Trophoblast cell (in vitro differentiated cells and primary cell): ENCODE measurements around the gene ARIH1.
"Not testable (repeated sequence)": the region's sequence is repeated elsewhere in the genome, so short reads cannot be mapped to it uniquely, and the experiment has no call there.

Experiments used
- DNase-seq, 2 donors: peaks; one replicate each; pipeline ENCODE4 v3.0.0-alpha.2; 2016
- H2AFZ ChIP-seq: 2 replicates; pipeline ENCODE4 v1.6.1; 2013; ENCODE audit warnings: low read length, moderate library complexity, mild to moderate bottlenecking; ENCODE audit not compliant: insufficient read depth, poor library complexity
- H2AK5ac ChIP-seq: 2 replicates; pipeline ENCODE4 v1.6.1; 2013; ENCODE audit warnings: mild to moderate bottlenecking, low read length
- H2BK120ac ChIP-seq: 2 replicates; pipeline ENCODE4 v1.6.1; 2013; ENCODE audit warnings: low read length, mild to moderate bottlenecking, moderate library complexity; ENCODE audit not compliant: insufficient read depth, poor library complexity
- H2BK12ac ChIP-seq: 2 replicates; pipeline ENCODE4 v1.6.1; 2013; ENCODE audit warnings: mild to moderate bottlenecking, low read length, moderate library complexity
- H2BK5ac ChIP-seq: 2 replicates; pipeline ENCODE4 v1.6.1; 2013; ENCODE audit warnings: low read length, low read depth, moderate library complexity, mild to moderate bottlenecking; ENCODE audit not compliant: poor library complexity
- H3K14ac ChIP-seq: 2 replicates; pipeline ENCODE4 v1.6.1; 2013; ENCODE audit warnings: mild to moderate bottlenecking, low read length
- H3K18ac ChIP-seq: 2 replicates; pipeline ENCODE4 v1.6.1; 2013; ENCODE audit warnings: mild to moderate bottlenecking, low read length
- H3K23ac ChIP-seq: 2 replicates; pipeline ENCODE4 v1.6.1; 2013; ENCODE audit warnings: low read length
- H3K27ac ChIP-seq: 2 replicates; pipeline ENCODE4 v1.5.1; 2013; ENCODE audit warnings: low read depth, mild to moderate bottlenecking, inconsistent platforms, low read length, moderate library complexity
- H3K27me3 ChIP-seq: 2 replicates; pipeline ENCODE4 v1.6.1; 2013; ENCODE audit warnings: inconsistent platforms, mild to moderate bottlenecking, low read length, moderate library complexity; ENCODE audit not compliant: insufficient read depth
- H3K36me3 ChIP-seq, 2 experiments: 1 replicate in 1 of 2; 2 replicates in 1 of 2; pipeline ENCODE4 v1.6.1; 2013; ENCODE audit warnings: low read length in 2 of 2, mild to moderate bottlenecking in 2 of 2, moderate library complexity in 1 of 2; ENCODE audit not compliant: insufficient read depth in 2 of 2, control insufficient read depth in 1 of 2
- H3K4ac ChIP-seq: 2 replicates; pipeline ENCODE4 v1.6.1; 2013; ENCODE audit warnings: low read depth, mild to moderate bottlenecking, low read length, moderate library complexity
- H3K4me1 ChIP-seq, 2 experiments: 1 replicate in 1 of 2; 2 replicates in 1 of 2; pipeline ENCODE4 v1.6.1; 2013; ENCODE audit warnings: low read length in 2 of 2, mild to moderate bottlenecking in 2 of 2, moderate library complexity in 1 of 2; ENCODE audit not compliant: insufficient read depth in 2 of 2, control insufficient read depth in 1 of 2
- H3K4me2 ChIP-seq: 2 replicates; pipeline ENCODE4 v1.6.1; 2013; ENCODE audit warnings: inconsistent platforms, mild to moderate bottlenecking, low read length, moderate library complexity
- H3K4me3 ChIP-seq: 2 replicates; pipeline ENCODE4 v1.5.1; 2013; ENCODE audit warnings: mild to moderate bottlenecking, low read depth, low read length, inconsistent platforms
- H3K79me1 ChIP-seq: one replicate; pipeline ENCODE4 v1.6.1; 2013; ENCODE audit warnings: low read length
- H3K79me2 ChIP-seq: 2 replicates; pipeline ENCODE4 v1.6.1; 2013; ENCODE audit warnings: low read length, mild to moderate bottlenecking; ENCODE audit not compliant: control insufficient read depth, insufficient read depth, poor library complexity
- H3K9ac ChIP-seq: 2 replicates; pipeline ENCODE4 v1.6.1; 2013; ENCODE audit warnings: mild to moderate bottlenecking, low read length
- H3K9me3 ChIP-seq: 2 replicates; pipeline ENCODE4 v1.6.1; 2013; ENCODE audit warnings: low read depth, mild to moderate bottlenecking, control low read depth, inconsistent platforms, low read length; ENCODE audit not compliant: insufficient read depth
- H4K12ac ChIP-seq: 2 replicates; pipeline ENCODE4 v1.6.1; 2013; ENCODE audit warnings: low read depth, mild to moderate bottlenecking, low read length, moderate library complexity
- H4K8ac ChIP-seq: 2 replicates; pipeline ENCODE4 v1.6.1; 2013; ENCODE audit warnings: low read depth, mild to moderate bottlenecking, low read length, moderate library complexity
- H4K91ac ChIP-seq: one replicate; pipeline ENCODE4 v1.6.1; 2013; ENCODE audit warnings: low read depth, mild to moderate bottlenecking, low read length, moderate library complexity
- WGBS: extraction: QIAGEN DNeasy Blood & Tissue Kit; methylation state at CpG from one replicate; pipeline ENCODE4 v1.1.7; 2013; ENCODE audit warnings: missing lambda C conversion rate; ENCODE audit not compliant: insufficient read length, insufficient coverage; ENCODE audit errors: extremely low coverage; 5-methylcytosine and 5-hydroxymethylcytosine counted together

The ARIH1 gene

DNA sequence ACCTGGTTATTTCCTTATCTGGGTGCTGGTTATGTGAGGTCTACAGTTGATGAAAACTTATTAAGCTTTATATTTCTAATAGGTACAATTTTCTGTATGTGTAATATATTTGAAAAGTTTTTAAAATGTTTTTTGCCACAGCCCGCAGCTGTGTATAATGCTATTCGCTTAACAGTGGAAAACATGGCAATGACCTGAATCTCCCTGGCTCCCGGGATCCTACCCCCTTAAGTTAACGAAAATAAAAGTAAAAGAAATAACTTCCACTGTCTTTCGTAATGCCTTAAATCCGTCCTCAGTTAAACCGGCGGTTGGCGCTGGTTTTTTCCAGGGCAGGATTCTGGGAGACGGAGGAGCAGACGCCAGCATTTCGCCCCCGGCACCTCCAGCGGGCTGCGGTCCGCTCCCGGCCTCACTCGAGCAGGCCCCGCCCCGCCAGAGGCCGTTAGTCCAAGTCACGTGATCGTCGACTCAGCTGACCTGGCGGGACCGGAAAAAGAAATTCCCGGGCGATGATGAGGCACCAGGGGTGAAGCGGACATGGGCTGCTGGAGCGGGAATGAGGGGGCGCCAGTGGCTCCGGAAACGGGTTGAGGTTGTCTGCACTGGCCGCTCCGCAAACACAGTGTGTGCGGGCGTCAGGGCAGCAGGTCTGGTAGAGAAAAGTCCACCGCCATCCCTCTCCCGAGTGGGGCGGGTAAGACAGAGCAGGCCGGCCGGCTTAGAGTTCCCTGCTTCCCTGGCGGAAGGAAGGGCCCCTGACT is 162.6 kb downstream of the ARIH1 start:
- H3K4me1 ChIP-seq, H2BK120ac ChIP-seq, H3K4me3 ChIP-seq, H2BK5ac ChIP-seq, H3K23ac ChIP-seq, H2AFZ ChIP-seq, H3K36me3 ChIP-seq, H2BK12ac ChIP-seq, H3K4ac ChIP-seq, H4K91ac ChIP-seq, H3K79me1 ChIP-seq, H3K9ac ChIP-seq, H3K18ac ChIP-seq, H3K27me3 ChIP-seq, H3K14ac ChIP-seq, H3K27ac ChIP-seq, H2AK5ac ChIP-seq, H3K9me3 ChIP-seq, H3K79me2 ChIP-seq: not testable (repeated sequence)
- Histone ChIP-seq H4K8ac (peak overlapping the region; percentile 66), H3K4me2 (peak overlapping the region; percentile 51), H4K12ac (peak overlapping the region; percentile 59)
- no CpG with 5 or more reads among the region's 43 CpGs for WGBS
- DNase-seq = peak; percentile 62 to 77

DNA sequence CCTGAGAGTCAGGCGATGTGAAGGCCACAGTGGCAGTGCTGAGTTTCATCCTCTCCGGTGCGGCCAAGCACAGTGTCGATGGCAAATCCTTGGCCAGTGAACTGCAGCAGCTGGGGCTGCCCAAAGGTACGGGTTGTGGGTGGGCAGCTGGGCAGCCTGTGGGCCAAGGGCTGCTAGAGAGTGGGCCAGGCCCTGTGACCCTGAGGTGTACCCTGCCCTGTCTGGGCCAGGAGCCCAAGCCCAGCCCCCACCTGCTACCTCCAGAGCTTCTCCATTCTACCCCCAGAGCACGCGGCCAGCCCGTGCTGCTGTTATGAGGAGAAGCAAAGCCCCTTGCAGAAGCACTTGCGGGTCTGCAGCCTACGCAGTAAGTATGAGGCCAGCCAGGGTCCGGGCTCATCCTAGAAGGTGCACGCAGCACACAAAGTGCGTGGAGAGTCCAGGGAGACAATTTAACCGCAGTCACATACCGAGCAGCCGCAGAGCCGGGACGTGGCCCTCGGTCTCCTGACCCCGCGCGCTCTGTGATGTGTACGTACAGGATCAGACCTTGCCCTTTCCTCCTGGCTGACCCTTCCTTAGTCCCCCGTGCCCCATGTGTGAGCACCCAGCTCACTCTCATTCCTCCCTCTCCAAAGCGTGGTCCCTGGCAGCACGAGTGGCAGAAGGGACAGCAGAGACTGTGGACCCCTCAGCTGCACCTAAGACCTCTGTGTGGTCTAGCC is 165.8 kb downstream of the ARIH1 start:
- not testable (repeated sequence) for H3K79me1 ChIP-seq, H2AFZ ChIP-seq, H3K36me3 ChIP-seq, H3K27me3 ChIP-seq, H2AK5ac ChIP-seq, H3K4me2 ChIP-seq, H4K91ac ChIP-seq, H2BK12ac ChIP-seq, H3K79me2 ChIP-seq, H3K9ac ChIP-seq, H3K23ac ChIP-seq, H3K27ac ChIP-seq, H3K4me1 ChIP-seq, H3K18ac ChIP-seq, H3K9me3 ChIP-seq, H4K8ac ChIP-seq, H4K12ac ChIP-seq, DNase-seq, H2BK120ac ChIP-seq, H3K4me3 ChIP-seq, H3K14ac ChIP-seq, H3K4ac ChIP-seq, H2BK5ac ChIP-seq
- no CpG with 5 or more reads among the region's 26 CpGs for WGBS

DNA sequence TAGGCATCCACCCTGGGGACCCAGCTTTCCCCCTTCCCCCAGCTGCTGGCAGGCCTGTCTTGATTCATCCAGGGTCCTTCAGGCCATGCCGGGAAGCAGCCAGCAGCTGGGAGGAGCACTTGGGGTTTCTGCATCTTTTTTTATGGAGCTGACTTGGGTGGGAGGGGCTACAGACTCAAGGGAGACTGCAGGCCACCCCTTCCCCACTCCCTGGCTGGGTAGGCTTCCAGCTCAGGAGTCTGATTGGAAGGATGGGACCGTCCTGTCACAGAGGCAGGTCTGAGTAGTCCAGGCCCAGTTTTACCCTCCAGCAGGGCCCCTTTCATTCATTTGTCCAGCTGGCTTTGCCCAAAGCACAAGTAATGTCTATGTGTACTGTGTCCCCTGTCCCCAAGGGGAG is 168.1 kb downstream of the ARIH1 start:
- H2AFZ ChIP-seq, H3K4ac ChIP-seq, H2BK5ac ChIP-seq, H3K4me1 ChIP-seq, H3K18ac ChIP-seq, H3K27me3 ChIP-seq, H3K23ac ChIP-seq, H3K9me3 ChIP-seq, H3K79me2 ChIP-seq, H3K27ac ChIP-seq, H4K8ac ChIP-seq, H3K4me3 ChIP-seq, H3K4me2 ChIP-seq, H4K91ac ChIP-seq, DNase-seq, H3K36me3 ChIP-seq, H3K9ac ChIP-seq, H2AK5ac ChIP-seq, H3K14ac ChIP-seq, H2BK12ac ChIP-seq, H2BK120ac ChIP-seq, H3K79me1 ChIP-seq, H4K12ac ChIP-seq: not testable (repeated sequence)
- no CpG with 5 or more reads among the region's 2 CpGs for WGBS

DNA sequence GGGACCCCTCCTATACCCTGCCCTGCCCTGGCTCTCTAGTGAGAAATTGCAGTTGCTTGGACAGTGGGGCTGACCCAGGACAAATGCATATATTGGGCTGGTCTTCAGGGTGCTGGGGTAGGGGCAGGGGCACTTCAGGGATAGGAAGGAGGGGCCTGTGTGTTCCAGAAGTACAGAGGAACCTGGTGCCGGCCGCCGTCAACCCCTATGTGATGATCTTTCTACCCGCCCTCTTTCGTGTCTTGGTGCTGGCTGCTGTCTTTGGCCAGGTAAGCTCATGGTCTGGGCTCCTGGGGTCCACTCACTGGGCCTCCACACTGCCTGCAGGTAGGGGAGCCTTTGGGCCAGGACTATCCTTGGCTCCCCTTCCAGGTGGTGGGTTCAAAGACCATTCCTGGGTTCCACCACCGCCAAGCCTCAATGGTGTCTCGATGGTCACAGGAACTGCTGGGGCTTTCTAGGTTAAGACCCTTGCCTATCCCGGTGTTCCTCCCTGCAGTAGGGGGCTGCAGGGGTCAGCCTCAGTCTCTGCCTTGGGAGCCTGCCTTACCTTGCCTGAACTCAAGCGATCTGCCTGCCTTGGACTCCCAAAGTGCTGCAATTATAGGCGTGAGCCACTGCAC is 174.6 kb downstream of the ARIH1 start:
- H3K27ac ChIP-seq, H3K4me3 ChIP-seq, H2BK120ac ChIP-seq, H3K23ac ChIP-seq, H3K4me2 ChIP-seq, H3K36me3 ChIP-seq, H3K18ac ChIP-seq, H2AFZ ChIP-seq, H2AK5ac ChIP-seq, H3K79me2 ChIP-seq, H2BK12ac ChIP-seq, H4K91ac ChIP-seq, H3K4me1 ChIP-seq, H3K9ac ChIP-seq, DNase-seq, H2BK5ac ChIP-seq, H4K8ac ChIP-seq, H3K14ac ChIP-seq, H3K79me1 ChIP-seq, H3K4ac ChIP-seq, H3K27me3 ChIP-seq, H3K9me3 ChIP-seq, H4K12ac ChIP-seq: not testable (repeated sequence)
- WGBS = no CpG with 5 or more reads among the region's 10 CpGs
